HG03457 (cell line): ENCODE measurements around the gene BCKDK.
"Not testable (repeated sequence)": the region's sequence is repeated elsewhere in the genome, so short reads cannot be mapped to it uniquely, and the experiment has no call there.

Experiments
- ATAC-seq: cut with Tn5 transposase; IDR thresholded peaks from one replicate; pipeline ENCODE4 v1.9.1; 2021; ENCODE audit warnings: moderate number of reproducible peaks; ENCODE audit not compliant: unreplicated experiment

Gene BCKDK

DNA sequence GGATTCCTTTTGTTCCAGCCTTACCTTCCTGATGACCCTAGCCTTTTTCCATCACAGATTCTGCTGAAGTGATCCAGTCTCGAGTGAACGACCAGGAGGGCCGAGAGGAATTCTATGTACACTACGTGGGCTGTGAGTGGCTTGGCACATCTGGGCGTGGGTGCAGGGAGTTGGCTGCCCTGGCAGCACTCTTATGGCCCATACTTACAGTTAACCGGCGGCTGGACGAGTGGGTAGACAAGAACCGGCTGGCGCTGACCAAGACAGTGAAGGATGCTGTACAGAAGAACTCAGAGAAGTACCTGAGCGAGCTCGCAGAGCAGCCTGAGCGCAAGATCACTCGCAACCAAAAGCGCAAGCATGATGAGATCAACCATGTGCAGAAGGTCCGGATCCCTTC lies 11.9 kb downstream of the BCKDK start:
- ATAC-seq = no peak

DNA sequence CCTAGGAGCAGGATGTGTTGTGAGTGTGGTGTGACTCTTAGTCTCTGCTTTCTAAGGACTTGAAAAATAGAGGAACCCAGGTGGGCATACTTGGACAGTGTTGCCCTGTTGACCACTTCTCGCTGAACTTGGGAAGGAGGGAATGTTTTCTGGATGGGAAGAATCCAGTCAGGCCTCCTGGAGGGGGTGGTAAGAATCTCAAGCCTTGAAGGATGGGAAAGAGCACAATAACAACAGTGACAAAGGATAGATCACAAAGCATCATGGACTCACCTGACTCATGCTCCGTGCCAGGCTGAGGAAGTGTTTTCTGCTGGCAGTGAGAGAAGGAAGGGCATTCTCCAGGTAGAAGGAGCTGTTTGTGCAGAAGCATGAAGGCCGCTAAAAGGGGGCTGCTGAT lies 17.7 kb downstream of the BCKDK start:
- ATAC-seq = no peak

DNA sequence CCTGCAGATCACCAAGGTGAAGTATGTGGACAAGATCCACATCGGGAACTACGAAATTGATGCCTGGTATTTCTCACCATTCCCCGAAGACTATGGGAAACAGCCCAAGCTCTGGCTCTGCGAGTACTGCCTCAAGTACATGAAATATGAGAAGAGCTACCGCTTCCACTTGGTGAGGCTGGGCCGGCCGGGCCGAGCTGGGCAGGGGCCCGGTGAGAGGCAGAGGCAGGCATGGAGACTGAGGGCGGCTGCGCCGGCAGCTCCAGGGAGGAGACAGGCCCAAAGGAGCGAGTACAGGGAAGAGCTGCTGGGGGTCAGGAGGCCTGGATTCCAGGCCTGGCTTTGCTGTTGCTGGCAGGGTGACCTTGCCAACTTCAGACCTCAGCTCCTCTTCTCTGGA lies 19.0 kb downstream of the BCKDK start:
- no peak for ATAC-seq

DNA sequence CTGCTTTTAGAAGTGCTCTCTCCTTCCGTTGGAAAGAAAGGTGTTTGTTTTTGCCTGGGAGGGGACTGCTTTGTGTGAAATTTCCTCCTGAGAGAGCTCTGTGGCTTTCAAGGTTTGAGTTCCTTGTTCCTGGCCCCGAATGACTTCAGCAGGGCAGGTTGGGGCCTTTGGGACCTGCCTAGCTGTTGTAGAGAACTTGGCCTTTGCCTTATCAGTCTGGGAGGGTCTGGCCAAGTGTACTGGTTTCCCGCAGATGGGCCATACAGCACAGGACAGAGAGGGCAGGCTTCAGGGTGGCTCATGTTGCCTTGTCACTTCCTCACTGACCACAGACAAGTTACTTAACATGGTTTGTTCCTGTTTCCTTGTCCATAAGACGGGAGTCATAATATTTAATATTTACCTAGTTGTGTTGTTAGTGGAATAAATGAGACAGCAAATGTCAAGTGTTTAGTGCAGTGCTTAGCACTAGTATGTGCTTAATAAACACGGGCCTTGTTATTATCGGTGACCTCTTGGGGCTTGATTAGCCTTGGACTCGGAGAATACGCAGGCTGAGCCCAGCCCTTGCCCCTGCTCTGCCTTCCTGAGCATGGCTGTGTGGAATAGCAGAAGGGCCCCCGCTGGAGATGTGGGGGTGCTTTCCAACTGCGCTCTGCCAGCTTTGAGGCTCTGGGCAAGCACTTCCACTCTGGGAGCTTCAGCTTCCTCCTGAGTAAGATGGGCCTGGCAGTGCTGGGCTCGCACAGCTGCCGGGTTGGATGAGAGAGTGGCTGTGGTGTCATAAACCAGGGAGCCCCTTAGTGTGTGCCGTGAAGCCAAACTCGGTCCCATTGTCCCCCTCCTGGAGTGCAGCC lies 20.8 kb downstream of the BCKDK start:
- no peak for ATAC-seq

- no peak for ATAC-seq
Measured at GRCh38 chr16:31129568-31130335, 21.6 kb downstream of the BCKDK start.

DNA sequence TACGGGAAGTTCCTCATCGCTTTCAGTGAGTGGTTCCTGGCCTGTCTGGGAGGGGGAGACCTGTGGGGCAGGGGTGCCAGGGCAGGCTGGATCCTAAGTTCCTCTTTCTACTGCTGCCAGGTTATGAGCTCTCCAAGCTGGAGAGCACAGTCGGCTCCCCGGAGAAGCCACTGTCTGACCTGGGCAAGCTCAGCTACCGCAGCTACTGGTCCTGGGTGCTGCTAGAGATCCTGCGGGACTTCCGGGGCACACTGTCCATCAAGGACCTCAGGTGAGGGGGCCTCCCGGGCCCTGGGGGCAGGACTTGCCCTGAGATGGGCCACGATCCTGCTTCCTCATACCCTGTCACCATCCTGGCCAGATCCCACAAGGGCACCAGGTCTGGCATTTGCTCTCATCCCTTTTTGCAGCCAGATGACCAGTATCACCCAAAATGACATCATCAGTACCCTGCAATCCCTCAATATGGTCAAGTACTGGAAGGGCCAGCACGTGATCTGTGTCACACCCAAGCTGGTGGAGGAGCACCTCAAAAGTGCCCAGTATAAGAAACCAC lies 22.2 kb downstream of the BCKDK start:
- no peak for ATAC-seq

- no peak for ATAC-seq
Measured at GRCh38 chr16:31130899-31131298, 22.7 kb downstream of the BCKDK start.

DNA sequence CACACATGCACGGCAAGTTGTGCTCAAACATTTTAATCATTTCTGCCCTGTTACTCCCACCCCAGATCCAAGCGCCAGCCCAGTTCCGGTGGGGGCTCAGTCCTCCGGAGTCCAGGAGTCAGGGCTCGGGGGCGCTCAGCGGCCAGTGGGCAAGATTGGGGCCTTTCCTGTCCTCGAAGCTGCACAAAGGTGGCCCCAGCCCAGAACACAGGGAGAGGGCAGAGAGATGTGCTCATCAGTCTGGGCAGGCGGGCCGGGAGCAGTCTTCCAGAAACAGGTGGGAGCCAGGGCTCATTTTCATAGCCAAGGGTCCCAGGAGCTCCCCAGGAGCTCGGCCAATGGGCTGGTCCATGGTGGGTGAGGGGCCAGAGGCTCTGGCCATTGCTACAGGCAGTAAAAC lies 23.2 kb downstream of the BCKDK start:
- ATAC-seq = no peak

DNA sequence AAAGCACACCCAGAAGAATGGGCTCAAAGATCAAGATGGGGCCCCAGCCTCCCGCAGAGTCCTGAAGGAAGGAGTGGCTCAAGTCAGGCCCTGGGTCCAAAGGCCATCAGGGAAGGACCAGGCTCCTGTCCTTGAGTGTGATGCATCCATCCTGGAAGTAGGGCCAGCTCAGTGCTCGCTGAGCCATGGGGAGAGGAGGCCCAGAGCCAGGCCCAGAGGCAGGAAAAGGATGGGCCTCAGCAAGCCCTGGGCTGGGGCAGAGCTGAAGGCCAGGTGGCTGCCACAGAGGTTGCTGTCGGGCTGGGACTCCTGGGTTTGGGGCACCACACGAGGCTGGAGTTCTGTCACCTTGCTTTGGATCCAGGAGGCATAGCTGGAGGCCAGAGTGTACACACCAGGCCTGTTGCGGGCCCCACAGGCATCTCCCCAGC lies 23.7 kb downstream of the BCKDK start:
- no peak for ATAC-seq

- ATAC-seq = no peak
Measured at GRCh38 chr16:31132303-31132979, 24.3 kb downstream of the BCKDK start.

DNA sequence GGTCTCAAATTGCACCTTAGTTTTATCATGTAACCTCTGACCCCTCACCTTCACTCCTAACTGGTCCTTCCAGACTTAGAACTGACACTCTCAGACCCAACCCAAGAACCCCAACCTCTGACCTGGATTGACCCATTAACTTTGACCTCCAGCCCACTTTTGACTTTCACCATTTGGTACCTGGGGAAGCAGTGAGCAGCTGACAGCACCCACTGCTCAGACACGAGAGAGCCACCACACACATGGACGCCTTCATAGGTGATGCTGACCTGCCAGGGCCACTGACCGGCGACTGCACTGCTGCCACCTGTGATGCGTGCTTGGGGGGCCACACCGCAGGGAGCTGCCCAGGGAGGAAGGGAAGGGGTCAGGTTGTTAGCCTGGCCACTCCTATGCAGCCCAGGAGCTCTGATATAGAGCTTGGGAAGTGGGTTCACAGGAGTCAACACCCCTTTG lies 24.9 kb downstream of the BCKDK start:
- ATAC-seq = no peak

DNA sequence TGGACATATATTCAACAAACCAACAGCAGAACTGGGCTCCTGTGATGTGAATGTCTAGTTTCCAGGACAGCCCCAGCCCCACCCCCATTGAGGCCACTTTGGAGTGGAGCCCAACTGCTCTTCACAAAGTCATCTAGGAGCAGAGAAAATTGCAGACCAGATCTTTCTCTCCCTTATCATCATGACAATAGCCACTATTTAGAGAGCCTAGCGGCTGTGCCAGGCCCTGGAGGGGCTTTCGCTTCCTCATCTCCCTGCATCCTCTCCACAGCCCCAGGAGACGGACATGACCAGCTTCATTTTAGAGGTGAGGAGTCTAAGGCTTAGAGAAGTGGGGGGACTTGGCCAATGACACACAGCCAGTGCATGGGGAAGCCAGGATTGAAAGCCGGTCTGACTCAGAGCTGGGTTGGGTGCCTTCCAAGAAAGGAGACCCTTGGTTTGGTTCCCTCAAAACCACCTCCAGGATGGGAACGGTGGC lies 25.9 kb downstream of the BCKDK start:
- ATAC-seq = no peak

DNA sequence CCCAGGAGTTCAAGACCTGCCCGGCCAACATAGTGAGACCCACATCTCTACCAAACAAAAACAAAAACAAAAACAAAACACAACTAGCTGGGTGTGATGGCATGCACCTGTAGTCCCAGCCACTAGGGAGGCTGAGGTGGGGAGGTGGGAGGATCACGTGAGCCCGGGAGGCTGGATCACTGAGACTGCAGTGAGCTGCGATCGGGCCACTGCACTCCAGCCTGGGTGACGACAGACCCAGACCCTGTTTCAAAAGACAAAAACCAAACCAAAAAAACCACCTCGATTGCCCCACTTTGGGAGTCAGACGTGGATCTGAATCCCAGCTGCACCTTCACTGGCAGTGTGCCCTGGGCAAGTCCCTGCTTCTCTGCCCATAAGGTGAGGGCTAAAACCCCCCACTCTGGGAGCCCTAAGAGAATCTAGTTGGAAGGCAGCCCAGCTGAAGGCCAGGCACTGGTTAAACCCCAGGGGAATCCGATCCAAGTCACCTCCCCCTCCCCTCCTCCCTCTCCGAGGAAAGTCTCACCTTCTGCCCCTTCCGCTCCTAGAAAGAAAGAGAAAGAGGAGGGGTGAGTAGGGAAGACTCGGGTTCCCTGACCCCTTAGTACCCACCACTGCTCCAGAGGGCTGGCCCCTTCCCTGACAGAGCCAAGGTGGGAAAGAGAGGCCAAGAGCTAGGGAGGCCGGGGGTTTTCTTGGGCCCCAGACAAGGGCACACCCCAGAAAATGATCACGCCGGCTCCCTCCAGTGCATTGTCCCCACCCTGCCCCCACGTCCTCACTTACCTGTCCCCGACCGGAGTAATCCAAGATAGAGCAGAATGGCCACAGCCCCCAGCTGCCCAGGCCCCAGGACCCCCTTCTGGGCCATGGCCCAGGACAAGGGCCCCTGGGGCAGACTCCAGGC lies 26.7 kb downstream of the BCKDK start:
- no peak for ATAC-seq

DNA sequence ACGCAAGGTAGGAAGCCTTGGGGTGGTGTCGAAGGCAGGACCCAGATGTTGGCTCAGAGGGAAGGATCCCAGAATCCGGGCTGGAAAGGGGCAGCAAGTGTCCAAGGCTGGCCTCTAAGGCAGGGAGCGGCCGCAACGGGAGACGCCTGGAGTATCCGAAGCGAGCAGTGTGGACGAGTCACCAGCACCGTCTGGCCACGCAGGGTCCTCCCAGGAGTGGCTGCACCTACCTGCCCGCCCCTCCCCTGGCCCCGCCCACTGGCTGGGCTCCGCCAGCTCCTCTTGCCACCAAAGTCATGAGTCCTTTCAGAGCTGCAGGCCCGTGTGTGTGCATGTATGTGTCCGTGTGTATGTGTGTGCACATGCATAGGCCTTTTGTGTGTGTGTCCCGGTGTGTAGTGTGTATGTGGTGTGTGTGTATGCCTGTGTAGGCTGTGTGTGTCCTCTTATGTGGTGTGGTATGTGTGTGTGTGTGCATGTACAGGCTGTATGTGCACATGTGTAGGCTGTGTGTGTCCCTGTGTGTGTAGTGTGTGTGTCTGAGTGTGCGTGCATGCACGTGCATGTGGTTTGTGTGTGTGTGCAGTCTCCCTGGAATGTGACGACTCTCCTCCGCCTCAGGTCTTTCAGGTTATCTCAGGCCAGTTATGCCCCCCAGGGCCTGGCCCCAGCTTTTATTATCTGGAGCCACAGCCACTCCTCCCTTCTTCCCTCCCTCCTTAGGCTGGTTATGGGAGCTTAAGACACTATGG lies 27.5 kb downstream of the BCKDK start, which contains the start of gene PRSS8:
Gene PRSS8 (minus strand): TSS at position 193 of the 752 bp plus-strand sequence. CDS start 229 bp downstream, outside the sequence.
- ATAC-seq = no peak

DNA sequence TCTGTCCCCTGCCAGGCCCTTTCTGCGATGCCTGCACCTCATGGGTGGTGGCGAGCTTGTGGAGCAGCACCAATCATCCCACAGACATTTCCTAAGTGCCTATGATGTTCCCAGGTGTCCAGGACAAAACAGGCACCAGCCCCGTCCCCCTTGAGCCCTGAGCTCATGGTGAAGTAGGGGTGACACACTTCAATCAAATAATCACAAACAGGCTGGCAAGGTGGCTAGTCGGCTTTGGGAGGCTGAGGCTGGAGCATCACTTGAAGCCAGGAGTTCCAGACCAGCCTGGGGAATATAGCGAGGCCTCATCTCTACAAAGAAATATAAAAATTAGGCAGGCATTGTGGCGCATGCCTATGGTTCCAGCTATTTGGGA lies 28.1 kb downstream of the BCKDK start:
- ATAC-seq = no peak

DNA sequence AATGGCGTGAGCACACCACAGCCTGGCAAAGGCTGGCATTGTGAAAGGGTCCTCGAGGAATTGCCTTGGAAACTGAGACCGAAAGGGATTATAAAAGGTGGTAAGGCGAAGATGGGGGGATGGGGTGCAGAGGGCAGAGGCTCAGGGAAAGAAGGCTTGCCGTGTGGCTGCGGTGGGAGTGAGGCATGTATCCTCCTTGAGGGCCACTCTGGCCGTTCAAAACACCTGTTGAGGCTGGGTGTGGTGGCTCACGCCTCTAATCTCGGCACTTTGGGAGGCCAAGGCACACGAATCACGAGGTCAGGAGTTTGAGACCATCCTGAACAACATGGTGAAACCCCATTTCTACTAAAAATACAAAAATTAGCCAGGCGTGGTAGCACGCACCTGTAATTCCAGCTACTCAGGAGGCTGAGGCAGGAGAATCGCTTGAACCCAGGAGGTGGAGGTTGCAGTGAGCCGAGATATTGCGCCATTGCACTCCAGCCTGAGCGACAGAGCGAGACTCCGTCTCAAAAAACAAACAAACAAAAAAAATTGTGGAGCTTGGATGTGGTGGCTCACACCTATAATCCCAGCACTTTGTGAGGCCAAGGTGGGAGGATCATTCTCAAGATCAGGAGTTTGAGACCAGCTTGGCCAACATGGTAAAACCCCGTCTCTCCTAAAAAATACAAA lies 28.8 kb downstream of the BCKDK start:
- not testable (repeated sequence) for ATAC-seq

- ATAC-seq = no peak
Measured at GRCh38 chr16:31138621-31139578, 30.7 kb downstream of the BCKDK start.
